AG04450 (cell line): ENCODE measurements around the gene CORO2B. TPM values are rescaled to one million over a fixed set of nuclear protein-coding genes. Genes with fewer than 3 reads are reported as not detected.

Experiments used
- CTCF ChIA-PET: fragments of 300-600, 350-600 bp; formaldehyde crosslinking; extraction: SDS; loops from one replicate; lab custom pipeline; 2022; ENCODE audit warnings: antibody characterized with exemption, inconsistent platforms; lab: Charles Lee
- POLR2A ChIA-PET: fragments of 350-600 bp; formaldehyde crosslinking; extraction: SDS; loops from one replicate; lab custom pipeline; 2021; ENCODE audit warnings: antibody characterized with exemption, inconsistent platforms; lab: Yijun Ruan, JAX
- DNase-seq: peaks from one replicate; pipeline ENCODE4 v3.0.0-alpha.2; 2011; ENCODE audit warnings: low read depth, low spot score
- H3K27ac ChIP-seq: one replicate; pipeline ENCODE4 v1.5.1; 2012; ENCODE audit warnings: low read depth, low read length, control low read depth
- H3K27me3 ChIP-seq: one replicate; pipeline ENCODE4 v1.6.0; 2012; ENCODE audit warnings: low read length; ENCODE audit not compliant: control insufficient read depth, insufficient read depth
- H3K4me3 ChIP-seq: 2 replicates; pipeline ENCODE4 v1.5.1; 2011; ENCODE audit warnings: mild to moderate bottlenecking, low read depth, low read length, control low read depth
- H3K9me3 ChIP-seq: 2 replicates; pipeline ENCODE4 v1.5.1; 2012; ENCODE audit warnings: low read length; ENCODE audit not compliant: control insufficient read depth, insufficient read depth
- polyA plus RNA-seq: library from polyadenylated mRNA; depleted of rRNA; stranded (reverse); fragments of >200 nt; gene quantifications from 2 replicates; pipeline ENCODE4 v1.2.3, GENCODE V29; 2011
- TF ChIP-seq, protein P1 (sequence below): IDR thresholded peaks from 2 replicates; pipeline ENCODE4 v1.5.1; 2011; ENCODE audit warnings: low read depth, low read length, control low read depth, inconsistent platforms

The CORO2B gene
- polyA plus RNA-seq, 1 experiment: 16.1 TPM

- no peak for DNase-seq
- H3K27ac ChIP-seq: no peak overlapping the region
- TF ChIP-seq, protein P1, sequence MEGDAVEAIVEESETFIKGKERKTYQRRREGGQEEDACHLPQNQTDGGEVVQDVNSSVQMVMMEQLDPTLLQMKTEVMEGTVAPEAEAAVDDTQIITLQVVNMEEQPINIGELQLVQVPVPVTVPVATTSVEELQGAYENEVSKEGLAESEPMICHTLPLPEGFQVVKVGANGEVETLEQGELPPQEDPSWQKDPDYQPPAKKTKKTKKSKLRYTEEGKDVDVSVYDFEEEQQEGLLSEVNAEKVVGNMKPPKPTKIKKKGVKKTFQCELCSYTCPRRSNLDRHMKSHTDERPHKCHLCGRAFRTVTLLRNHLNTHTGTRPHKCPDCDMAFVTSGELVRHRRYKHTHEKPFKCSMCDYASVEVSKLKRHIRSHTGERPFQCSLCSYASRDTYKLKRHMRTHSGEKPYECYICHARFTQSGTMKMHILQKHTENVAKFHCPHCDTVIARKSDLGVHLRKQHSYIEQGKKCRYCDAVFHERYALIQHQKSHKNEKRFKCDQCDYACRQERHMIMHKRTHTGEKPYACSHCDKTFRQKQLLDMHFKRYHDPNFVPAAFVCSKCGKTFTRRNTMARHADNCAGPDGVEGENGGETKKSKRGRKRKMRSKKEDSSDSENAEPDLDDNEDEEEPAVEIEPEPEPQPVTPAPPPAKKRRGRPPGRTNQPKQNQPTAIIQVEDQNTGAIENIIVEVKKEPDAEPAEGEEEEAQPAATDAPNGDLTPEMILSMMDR: no peak
- H3K9me3 ChIP-seq: no peaks in the 10 kb centered on the region
- H3K4me3 ChIP-seq: no peak overlapping the region
- H3K27me3 ChIP-seq: no peaks in the 10 kb centered on the region
- ChIA-PET POLR2A (no interaction called here), CTCF (interaction anchor here (1.9 kb wide), 1 partner anchor 82 kb away, joined by 10 read pairs; no protein-coding TSS in a partner anchor)
These were observed 13.8 kb downstream of the CORO2B start for GRCh38 chr15:68592544-68592943.

GRCh38 chr15:68593341-68593740 is 14.5 kb downstream of the CORO2B start:
- ChIA-PET CTCF (interaction anchor here (1.9 kb wide), 1 partner anchor 81 kb away, joined by 10 read pairs; no protein-coding TSS in a partner anchor), POLR2A (no interaction called here)
- TF ChIP-seq, protein P1: no peak
- H3K27me3 ChIP-seq: no peaks in the 10 kb centered on the region
- DNase-seq: no peak
- no peaks in the 10 kb centered on the region for H3K9me3 ChIP-seq
- H3K27ac ChIP-seq: no peak overlapping the region
- H3K4me3 ChIP-seq: no peak overlapping the region

DNA sequence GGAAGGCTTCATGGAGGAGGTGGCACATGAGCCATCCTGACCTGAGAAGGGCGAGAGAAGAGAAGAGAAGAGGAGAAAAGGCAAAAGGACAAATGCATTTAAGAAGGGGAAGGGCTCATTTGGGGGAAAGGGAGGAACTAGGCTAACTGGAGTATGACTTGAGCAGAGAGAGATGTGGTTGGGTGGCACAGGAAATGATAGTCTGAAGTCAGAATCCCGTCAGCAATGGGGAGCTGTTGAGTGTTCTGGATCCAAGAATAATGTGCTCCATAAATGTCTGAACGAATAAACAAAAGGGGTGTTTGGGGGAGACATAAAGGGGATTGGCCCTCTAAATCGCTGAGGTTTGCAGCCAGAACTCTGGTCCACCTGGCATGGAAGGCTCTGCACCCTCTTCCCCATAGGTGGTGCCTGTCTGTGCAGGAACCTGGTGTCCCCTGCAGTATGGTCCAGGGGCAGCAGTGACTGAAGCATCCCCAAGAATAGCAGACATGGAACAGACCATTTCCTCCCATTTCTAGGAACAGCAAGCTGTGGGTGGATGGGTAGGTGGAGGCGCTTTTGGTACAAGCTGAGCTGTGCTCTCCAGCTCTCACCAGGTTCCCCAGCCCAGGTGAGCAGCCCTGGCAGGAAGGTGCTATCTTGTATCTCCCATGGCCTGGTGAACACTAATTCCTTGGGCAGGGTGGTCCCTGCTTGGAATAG is 15.2 kb downstream of the CORO2B start:
- TF ChIP-seq, protein P1: no peak
- POLR2A ChIA-PET: no interaction called here

DNA sequence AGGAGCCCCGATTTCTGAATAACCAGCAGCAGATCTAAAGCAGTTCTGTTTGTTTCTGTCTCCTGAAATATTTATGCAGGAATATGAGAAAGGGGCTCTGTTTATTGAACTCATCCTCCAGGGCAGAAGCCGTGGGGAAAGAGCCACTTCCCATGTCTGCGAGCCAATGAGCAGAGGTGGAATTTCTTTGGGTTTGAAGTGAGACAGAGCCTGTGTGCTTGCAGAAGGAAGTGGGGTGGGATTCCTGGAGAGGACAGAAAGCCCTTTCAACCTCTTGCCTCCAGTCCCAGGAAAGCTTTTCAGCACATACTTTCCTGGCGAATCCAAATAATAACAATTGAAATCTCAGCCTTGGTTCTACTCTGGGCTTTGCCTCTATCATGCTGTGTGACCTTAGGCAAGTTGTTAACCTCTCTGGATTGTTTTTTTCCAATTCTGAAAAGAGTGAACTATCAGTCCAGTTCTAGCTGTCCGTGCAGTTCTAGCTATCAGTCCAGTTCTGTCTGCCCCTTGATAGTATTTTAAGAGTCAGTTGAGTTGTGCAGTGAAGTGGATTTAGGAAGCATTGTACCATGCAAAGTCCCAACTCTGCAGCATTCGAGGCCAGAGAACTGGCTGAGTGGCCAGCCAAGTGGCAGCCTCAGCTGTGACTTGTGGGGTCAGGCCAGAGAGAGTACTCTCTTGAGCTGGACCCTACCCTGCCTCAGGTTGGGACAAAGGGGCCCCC is 15.9 kb downstream of the CORO2B start:
- CTCF ChIA-PET: no interaction called here
- Histone ChIP-seq H3K27me3 (no peaks in the 10 kb centered on the region), H3K4me3 (no peak overlapping the region), H3K27ac (no peak overlapping the region), H3K9me3 (no peaks in the 10 kb centered on the region)
- no peak for DNase-seq
- POLR2A ChIA-PET: no interaction called here
- TF ChIP-seq, protein P1: no peak

More for the DNA sequence above, 15.2 kb downstream of the CORO2B start:
- DNase-seq: no peak
- Histone ChIP-seq H3K4me3 (no peak overlapping the region), H3K27me3 (no peaks in the 10 kb centered on the region), H3K9me3 (no peaks in the 10 kb centered on the region), H3K27ac (no peak overlapping the region)
- CTCF ChIA-PET: no interaction called here

DNA sequence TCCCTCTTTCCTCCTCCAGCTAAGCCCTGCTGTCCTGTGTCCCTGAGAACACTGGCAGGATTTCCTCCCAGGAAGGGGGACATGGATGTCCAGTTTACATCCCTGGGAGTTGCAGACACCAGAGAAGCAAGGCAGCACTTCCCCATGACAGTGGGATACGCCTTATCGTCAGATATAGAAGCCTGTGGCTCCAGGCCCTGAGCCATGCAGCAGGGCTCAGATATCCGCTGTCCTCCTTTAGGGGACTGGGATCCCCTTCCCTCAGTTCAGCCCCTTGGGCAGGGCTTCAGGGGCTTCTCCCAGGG is 16.4 kb downstream of the CORO2B start:
- Histone ChIP-seq H3K4me3 (no peak overlapping the region), H3K27me3 (no peaks in the 10 kb centered on the region), H3K27ac (no peak overlapping the region), H3K9me3 (no peaks in the 10 kb centered on the region)
- TF ChIP-seq, protein P1: no peak
- ChIA-PET POLR2A (no interaction called here), CTCF (no interaction called here)
- DNase-seq: no peak
